GM19025 (cell line): ENCODE data around the gene FMN1.

ENCODE experiments used
- ATAC-seq: cut with Tn5 transposase; IDR thresholded peaks from one replicate; pipeline ENCODE4 v1.9.1; 2021; ENCODE audit warnings: mild to moderate bottlenecking, low read depth, moderate library complexity; ENCODE audit not compliant: unreplicated experiment

Gene FMN1

DNA sequence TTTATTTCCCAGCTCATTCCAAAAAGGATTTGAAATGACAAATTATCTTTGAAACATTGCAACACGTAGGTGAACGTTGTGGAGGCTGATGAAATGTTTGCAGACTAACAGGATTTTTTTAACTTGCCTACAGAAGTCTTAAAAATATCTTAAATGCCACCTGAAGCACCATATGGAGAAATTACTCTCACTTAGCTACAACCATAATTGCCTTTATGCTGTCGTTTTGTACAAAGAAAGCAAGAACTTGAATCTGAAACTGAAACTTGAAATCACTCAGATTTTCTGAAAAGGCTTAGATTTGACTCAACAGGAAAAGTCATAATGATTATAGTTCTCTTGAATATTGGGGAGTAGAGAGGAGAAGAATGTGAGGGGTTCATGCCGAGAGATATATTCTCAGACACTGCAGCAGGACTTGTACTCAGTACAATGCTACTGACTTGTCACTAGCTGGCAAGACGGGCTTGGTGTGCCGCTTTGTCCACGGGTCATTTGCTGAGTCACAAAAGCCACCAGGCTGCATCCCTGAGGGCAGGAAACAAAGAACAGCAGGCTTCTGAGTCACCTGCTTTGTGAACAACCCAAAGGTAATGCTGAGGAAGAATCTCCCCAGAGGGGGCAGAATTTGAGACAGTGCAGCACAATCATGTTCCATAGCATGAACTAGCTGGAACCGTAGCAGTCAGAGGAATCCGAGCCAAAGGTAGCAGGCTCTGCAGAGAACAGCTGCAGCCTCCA, 7.1 kb upstream of the FMN1 start:
- peak; percentile 78 for ATAC-seq

DNA sequence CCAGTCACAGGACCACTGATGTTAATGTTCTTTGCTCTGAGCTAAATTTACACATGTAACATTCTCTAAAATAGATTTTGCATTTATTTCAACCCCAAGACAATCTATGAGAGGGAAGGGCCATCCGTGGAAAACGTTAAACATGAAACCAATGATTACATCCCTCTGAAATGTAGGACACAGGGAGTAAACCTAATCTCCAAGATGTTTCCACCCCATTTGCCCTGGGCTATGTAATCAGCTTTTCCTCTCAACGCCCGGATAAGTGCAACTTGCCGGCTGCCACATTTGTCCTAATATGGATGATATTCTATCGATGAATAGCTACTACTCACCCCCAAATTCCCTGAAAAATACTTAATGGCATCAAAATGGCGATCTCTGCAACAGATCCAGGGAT, 6.4 kb upstream of the FMN1 start:
- no peak for ATAC-seq

DNA sequence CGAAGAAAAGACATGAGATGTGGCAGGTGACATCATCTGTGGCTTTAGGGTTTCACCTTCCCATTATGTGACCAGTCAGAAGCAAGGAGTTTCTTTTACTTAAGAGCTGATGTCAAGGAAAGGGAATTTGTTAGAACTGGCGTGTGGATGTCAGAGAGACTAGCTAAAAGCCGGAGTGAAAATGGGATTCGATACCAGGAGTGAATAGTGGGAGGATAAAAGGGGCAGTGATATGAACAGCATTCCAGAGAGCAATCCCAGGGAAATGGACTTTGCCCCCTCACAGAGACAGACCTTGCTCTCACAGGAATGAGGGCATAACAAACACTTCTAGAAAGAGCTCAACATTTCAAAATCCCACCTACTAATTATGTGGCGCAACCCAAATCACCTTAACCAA, 5.9 kb upstream of the FMN1 start:
- ATAC-seq, result no peak

DNA sequence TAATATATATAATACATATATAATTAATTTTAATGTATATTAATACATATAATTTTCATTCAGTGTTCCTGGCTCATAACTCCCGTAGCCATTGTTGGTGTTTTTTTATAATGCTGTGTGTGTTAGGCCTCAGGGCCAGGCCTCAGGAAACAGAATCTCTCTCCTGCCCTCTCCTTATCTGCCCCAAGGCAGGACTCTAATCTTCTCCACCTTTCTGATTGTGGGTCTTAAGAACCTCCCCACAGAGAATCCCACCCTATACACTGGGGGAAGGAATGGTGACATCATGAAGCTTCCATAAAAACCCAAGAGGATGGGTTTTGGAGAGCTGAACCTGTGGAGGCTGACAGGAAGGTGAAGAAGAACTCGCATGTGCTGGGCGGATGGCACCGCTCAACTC, 4.0 kb upstream of the FMN1 start:
- no peak for ATAC-seq

DNA sequence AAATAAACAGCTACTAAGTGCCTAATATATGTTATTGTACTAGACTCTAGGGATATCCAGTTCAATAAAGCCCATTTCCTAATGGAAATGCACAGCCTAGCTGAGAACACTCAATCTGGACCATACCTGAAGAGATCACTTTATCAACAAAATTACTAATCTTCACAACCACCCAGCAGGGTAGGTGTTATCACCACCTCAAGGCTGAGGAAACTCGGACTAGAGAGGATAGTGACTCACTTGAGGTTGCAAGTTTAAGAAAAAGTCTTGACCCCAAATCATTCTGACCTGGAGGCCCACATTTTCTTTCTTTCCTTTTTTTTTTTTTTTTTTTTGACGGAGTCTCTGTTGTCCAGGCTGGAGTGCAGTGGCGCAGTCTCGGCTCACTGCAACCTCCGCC, 3.1 kb upstream of the FMN1 start:
- no peak for ATAC-seq

DNA sequence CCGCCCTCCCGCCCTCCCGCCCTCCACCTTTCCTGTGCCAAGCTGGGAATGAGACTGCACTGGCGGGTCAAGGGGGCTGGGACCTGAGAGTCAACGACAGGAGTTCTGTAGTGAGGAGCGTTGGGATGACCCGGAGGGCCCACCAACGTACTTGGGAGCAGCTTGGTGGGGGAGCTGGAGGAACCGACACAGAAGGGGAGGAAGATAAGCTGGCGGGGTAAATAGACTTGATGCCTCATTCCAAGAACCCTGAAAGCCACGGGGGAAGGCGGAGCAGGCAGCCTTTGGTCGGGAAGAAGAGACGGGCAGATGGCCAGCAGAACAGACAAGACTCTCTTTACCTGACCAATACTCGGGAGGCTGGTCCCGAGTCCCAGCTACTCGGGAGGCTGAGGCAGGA, 277 bp downstream of the FMN1 start:
- no peak for ATAC-seq

DNA sequence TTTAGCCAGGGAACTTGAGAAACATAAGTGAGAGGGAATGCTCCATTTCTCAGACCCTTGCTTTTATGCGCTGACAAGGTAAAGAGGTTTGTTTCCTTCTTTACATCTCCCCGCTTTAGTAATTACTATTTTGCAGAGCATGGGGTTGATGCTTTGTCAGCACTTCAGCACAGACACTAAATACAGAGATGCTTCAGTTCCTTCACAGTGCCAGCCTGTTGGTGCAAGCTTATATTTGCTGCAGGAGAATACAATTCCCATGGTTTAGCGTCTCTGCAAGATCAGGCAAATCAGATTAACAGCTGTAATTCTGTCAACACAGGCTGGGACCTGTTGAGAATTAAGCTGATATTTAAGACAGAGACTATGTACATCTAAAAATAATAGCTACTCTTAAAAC, 2.9 kb downstream of the FMN1 start:
- no peak for ATAC-seq

DNA sequence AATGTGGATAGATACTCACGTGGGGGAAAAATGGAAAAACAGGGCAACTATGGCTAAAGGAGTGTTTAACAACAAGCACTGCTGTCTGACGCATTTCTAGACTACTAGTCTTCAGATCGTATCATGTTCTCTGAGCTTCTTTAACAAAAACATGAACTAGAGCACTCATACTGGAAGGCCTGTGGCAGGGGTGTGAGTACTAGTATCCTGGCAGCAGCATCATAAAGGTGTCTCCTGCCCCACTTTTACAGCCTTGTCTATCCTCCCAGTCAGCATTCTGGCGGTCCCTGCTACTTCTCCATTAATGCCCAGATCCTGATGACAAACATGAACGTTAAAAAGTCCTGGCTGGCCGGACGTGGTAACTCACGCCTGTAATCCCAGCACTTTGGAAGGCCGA, 4.0 kb downstream of the FMN1 start:
- ATAC-seq, result no peak

DNA sequence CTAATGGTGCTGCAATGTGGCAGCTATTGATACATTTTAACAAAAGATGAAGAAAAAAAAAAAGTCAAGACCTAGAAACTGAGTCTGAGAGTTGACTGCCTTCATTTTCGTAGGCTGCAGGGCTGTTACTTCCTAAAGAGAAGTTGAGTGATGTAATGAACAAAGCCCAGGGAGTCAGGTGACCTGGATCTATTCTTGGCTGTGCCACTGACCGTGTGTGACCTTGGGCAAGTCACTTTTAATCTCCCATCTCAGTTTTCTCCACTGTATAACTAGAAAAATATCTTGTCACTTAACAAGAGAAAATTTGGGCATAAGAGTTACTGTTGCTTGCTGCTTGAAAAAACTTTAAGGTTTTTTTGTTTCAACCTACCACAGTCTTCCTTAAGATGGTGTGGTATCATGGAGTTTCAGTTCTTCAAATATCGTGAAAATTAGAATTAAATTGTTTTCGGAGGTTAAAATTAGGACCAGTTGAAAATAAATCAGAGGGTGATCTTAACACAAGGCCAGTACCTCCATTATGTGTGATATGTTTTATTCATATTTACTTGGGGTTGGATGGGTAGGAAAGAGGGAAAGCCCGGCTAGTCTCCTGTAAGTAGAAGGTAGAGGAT, 5.8 kb downstream of the FMN1 start:
- ATAC-seq, result no peak

DNA sequence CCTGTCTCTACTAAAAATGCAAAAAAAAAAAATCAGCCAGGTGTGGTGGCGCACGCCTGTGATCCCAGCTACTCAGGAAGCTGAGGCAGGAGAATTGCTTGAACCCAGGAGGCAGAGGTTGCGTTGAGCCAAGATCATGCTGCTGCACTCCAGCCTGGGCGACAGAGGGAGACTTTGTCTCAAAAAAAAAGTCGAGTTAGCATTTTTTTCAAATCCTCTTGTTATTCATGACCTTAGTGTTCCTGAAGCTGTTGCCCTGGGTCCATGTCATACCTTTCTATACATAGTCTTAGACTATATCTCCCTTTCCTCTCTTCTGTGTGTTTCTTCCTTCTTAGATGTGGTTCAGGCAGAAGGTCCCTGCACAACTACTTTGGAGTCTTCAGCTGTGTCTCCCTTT, 6.4 kb downstream of the FMN1 start:
- no peak for ATAC-seq

DNA sequence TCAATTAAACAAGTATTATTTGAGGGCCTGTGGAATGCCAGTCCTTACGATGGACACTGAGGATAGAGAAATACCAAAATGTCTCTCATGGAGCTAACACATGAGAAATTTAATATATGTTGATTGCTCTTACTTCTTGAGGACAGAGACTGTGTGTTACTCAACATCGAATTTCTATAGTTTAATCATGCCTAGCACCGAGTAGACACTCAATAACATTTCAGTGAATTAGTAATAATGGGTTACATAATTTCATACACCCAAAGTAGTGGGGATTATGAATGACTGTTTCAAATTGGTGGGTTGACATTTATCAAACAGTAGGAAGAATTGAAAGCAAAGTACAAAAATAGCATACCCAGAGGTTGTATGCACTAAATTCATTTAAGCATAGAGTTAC, 11.2 kb downstream of the FMN1 start:
- ATAC-seq, result no peak

DNA sequence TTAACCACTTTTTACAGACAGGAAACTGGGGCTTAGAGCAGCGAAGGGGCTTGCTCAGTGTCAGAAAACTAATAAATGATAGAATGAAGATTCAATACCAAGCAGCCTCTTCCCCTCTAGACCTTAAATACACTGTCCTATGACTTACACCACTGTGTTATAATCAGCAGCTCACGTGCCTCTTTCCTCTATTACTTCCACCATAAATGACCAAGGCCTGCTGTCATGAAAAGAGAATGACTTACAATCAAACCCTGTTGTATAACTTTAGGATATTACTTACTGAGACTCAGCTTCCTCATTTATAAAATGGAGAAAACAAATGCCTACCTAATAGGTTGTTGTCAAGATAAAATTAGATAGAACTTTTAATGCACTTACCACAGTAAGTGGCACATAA, 11.6 kb downstream of the FMN1 start:
- no peak for ATAC-seq

DNA sequence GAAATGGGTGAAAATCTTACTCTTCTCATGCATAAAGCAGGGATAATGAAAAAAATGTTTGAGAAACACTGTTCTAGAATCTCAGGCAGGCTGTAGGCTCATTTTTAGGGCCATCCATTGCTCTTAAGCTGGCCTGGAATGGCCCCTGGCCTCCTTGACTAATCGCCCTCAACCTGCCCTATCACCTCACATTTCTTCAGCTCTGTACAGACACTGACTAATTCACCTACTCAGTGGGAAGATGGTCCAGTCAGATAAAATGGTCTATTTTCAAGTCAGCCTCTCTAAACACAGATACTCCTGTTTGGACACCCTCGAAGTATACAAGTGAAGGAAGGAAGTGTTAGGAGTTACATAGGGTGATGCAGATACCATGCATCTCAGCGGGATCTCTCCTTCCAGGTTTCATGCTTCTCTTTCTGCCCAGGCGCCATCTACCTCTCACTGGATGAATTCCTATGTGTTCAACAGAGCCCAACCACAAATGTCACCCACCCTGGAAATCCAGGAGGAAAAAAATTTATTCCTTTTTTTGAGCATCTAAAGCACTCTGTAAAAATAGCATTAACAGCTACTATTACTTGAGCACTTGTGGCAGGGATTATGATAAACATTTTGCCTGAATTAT, 12.1 kb downstream of the FMN1 start:
- no peak for ATAC-seq

DNA sequence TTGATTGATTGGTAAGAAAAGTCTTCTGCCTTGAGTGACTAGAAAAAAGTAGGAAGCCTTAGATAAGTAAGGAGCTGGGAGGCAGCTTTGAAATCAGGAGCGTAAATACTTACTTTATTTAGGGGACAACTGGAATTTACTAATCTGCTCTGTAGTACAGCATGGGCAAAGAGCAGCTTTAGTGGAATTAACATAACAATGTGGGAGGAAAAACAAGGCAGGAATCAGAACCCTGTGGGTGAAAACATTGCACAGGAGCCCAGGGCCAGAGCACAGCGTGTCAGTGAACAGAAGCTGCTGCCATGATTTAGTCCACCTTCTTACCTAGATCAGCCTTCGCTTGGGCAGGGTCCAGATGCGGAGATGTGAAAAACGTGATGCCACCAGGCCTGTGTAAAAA, 14.6 kb downstream of the FMN1 start:
- no peak for ATAC-seq

DNA sequence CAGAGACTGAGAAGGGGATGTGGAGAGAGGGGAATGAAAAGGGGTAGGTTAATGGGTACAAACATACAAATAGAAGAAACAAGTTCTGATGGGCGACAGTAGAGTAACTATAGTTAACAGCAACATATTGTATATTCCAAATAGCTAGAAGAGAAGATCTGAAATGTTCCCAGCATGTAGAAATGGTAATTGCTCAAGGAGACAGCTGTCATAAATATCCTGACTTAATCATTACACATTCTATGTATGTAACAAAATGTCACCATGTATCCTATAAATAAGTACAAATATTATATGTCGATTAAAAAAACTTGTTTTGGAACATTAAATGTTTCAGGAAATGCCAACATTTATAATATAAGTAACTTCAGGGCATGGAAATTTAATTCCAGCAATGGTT, 23.3 kb downstream of the FMN1 start:
- ATAC-seq, result no peak

DNA sequence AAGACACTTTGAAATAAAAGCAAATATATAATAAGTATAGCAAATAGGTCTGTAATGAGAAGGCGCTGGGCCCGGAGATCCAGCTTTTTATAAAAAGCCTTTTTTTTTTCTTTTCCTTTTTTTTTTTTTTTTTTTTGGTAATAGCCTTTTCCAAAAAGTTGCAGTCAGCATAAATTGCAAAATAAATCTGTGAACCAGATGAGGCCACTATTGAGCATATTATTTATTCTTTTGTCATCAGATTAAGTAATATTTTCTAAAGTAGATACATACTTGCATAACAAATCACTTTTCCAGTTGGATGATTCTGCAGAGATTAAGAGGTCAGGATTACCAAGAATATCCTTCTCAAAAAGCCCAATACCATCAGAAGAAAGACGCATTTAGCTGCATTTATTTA, 24.9 kb downstream of the FMN1 start:
- no peak for ATAC-seq

DNA sequence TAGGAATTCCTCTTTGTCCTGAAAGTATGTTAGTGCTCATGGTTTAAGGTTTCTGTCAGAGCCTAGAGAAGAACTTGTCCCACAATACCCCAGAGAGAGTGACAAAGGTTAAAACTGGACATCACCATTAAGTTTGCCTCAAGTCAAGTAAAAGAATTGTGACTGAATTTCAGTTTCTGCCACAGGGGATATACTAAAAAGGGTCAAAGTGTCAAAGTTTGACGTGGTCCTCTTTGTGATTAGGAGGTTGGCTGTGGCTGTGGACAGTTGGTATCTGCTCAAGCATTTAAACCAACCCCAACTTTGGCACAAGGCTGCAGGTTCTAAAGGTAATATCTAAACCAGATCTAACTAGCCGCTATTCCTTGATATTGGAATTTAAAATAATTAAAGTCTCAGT, 26.1 kb downstream of the FMN1 start:
- peak; percentile 46 for ATAC-seq

DNA sequence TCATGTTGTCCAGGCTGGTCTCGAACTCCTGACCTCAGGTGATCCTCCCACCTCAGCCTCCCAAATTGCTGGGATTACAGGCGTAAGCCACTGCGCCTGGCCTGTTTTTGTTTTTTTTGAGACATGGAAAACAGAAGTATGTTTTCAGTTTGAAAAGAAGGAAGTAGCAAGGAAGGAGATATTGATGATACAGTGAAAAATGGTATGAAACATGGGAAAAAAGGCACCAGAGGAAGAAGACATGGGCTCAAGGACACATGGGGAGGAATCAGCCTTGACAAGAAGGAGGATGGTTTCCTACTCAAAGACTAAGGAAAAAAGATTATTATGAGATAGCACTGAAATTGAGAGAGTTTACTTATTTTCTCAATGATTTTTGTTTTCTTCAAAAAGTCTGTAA, 30.7 kb downstream of the FMN1 start:
- no peak for ATAC-seq

DNA sequence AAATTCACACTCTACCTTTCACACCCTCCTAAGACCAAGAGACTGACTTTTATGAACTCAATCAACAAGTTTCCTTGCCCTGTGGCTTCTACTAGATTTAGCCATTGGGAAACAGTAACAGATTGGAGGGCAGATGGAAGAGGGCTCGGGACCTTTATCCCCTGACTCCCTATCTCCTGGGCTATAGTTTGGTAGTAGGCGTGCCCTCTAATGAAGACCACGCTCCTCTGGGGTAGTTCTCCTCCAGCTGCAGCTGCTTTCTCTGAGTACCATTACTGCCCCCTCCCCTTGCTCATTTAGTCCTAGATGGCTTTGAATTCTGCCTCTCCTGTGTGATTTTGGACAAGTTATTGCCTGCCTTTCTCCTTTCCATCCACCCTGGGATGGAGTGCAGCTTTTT, 33.3 kb downstream of the FMN1 start:
- no peak for ATAC-seq

DNA sequence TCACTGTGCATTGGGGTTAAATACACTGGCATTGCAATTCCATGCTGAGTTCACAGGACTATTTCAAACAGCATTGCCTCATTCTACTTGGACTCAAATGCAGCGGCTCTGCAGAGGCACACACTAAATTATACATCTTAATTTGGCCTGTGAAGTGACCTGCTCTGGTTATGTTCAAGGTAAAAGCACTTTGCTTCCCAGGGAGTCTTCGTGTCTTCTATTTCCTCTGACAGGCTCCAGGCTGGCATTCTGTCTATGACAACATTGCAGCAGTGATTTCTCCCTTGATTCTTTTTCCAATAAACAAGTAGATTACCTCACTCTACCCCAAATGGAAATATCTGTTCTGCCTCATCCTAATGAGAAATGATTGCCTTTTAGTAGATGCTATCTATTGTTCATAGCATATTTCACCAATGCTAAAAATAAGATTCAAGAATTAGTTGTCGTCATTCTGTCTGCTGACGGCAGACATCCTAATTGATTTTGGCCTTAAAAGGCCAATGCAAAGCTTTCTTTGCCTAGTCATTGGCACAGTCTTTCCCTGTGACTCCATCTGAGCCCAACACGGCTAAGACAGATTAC, 33.8 kb downstream of the FMN1 start:
- ATAC-seq, result no peak

DNA sequence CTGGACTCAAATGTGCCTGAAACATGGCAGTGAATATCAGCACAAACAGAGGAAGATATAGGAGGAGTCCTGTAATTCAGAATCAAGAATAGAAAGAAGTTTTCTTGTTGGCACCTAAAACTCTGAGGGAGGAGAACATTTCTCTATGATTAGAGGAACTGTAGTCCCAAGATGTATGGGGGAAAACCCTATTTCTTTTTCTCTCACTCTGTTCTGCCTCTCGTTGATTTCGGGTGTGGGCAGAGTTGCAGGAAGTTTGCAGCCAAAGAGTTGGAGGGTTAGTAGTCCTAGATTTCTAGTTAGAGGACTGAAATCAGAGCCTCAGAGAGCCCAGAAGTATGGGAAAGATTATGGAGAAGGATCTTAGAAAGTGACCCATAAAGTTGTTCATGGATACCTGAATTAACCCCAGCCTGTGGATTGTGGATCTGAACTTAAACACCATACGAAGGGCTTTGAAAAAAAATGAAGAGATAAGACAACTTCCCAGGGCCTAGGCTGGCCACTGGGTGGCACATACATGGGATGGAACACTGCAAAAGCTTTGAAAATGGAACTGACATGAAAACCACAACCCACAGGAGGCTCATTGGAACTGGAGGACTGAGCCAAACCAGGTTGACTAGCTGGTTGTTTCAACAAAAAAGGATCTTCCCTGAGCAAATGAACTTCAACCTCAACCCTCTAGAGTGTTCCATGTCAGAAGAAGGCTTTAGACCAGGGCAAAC, 34.6 kb downstream of the FMN1 start:
- ATAC-seq, result no peak
